Coronary artery (tissue), 2 donors: ENCODE results near the gene TNFRSF12A.

ENCODE experiments used
- DNase-seq: peaks from one replicate; pipeline ENCODE4 v3.0.0-alpha.2; 2017; ENCODE audit warnings: low spot score
- H3K27ac ChIP-seq, 2 donors: fragments of 200-600 bp; sonication (generic); one replicate each; pipeline ENCODE4 v1.5.1; 2016 to 2019
- H3K4me3 ChIP-seq: fragments of 200-600 bp; sonication (generic); 2 replicates; pipeline ENCODE4 v1.5.1; 2016; ENCODE audit warnings: mild to moderate bottlenecking, moderate library complexity
- CTCF ChIP-seq: fragments of 200-600 bp; sonication (generic); IDR thresholded peaks from one replicate; pipeline ENCODE4 v1.5.1; 2019; ENCODE audit warnings: antibody characterized with exemption

The TNFRSF12A gene

GRCh38 chr16:2985893-2986355 lies 34.2 kb upstream of the TNFRSF12A start:
- no peak overlapping the region for H3K4me3 ChIP-seq
- no peak for DNase-seq
- H3K27ac ChIP-seq: peak overlapping the region; percentile 0 to 68
- TF ChIP-seq CTCF: no peak

GRCh38 chr16:2986623-2987188 lies 33.5 kb upstream of the TNFRSF12A start:
- no peak for TF ChIP-seq CTCF
- H3K27ac ChIP-seq: no peak overlapping the region
- no peak overlapping the region for H3K4me3 ChIP-seq
- DNase-seq: no peak

GRCh38 chr16:2987286-2987685 lies 32.9 kb upstream of the TNFRSF12A start:
- H3K27ac ChIP-seq: no peak overlapping the region
- DNase-seq: no peak
- TF ChIP-seq CTCF: no peak
- H3K4me3 ChIP-seq: no peak overlapping the region

DNA sequence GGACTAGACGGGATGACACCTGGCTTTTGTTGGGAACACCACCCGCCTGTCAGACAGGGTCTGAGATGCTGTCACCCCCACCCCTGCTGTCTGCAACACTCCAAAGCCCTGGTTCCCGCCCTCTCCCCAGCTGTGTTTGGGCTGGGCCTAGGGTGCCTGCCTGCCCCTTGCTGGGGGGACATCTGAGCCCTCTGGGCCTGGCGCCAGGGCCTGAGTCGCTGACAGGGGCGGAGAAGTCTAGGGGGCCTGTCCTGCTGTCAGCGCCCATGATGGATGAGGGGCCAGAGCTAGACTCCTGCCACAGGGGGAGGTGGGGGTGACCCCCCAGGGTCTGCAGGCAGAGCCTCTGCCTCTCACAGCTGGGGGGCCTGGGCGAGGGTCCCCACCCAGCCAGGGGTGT lies 32.3 kb upstream of the TNFRSF12A start:
- no peak for DNase-seq
- no peak for TF ChIP-seq CTCF
- no peak overlapping the region for H3K27ac ChIP-seq
- no peak overlapping the region for H3K4me3 ChIP-seq

- Histone ChIP-seq H3K4me3 (no peak overlapping the region), H3K27ac (no peak overlapping the region)
- no peak for DNase-seq
- no peak for TF ChIP-seq CTCF
Measured at GRCh38 chr16:2988590-2989099, 31.5 kb upstream of the TNFRSF12A start.

GRCh38 chr16:2990891-2991290 lies 29.3 kb upstream of the TNFRSF12A start:
- Histone ChIP-seq H3K4me3 (no peak overlapping the region), H3K27ac (no peak overlapping the region)
- DNase-seq: no peak
- TF ChIP-seq CTCF: no peak

DNA sequence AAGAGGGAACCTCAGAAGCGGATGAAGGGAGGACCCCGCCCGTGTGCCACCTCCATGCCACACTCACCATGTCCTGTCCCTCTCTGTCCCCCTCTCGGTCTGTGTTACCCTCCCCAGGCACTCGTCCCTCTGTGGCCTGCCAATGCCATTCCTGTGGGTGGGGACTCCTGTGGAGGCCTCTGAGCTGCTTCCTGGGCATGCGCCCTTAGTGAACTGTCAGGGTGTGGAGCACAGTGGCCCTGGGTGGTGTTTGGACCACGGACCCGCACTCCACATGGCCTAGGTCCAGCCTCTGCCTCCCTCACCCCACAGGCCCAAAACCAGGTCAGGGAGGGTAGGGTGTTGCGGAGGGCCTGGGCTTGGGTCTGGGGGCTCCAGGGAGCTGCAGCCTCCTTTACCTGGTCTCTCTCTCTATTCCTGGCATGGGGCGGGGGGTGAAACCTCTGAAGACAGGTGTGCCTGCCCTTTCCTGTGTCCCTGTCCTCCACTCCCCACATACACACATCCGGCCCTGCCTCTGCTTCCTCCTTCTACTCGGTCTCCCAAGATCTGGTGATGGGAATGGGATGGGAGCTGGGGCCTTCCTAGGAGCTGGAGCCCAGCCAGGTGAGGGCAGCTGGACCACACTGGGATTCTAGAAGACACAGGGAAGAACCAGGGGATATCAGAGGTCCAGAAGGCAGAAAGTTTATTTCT lies 28.5 kb upstream of the TNFRSF12A start:
- Histone ChIP-seq H3K27ac (no peak overlapping the region), H3K4me3 (no peak overlapping the region)
- TF ChIP-seq CTCF: no peak
- DNase-seq: no peak
